Type B pancreatic cell (in vitro differentiated cells): ENCODE results near the gene PHRF1. TPM values are rescaled to one million over a fixed set of nuclear protein-coding genes. Genes with fewer than 3 reads are reported as not detected.

Source experiments
- DNase-seq: peaks from one replicate; pipeline ENCODE4 v3.0.0; 2021; ENCODE audit warnings: mixed read lengths; ENCODE audit not compliant: unreplicated experiment; ENCODE audit errors: extremely low spot score
- H3K27ac Mint-ChIP-seq: 2 replicates; pipeline ENCODE4 v1.8.0; 2021; ENCODE audit warnings: mild to moderate bottlenecking, mixed read lengths
- H3K27me3 Mint-ChIP-seq: 2 replicates; pipeline ENCODE4 v1.8.0; 2021; ENCODE audit warnings: mixed read lengths
- H3K36me3 Mint-ChIP-seq: 2 replicates; pipeline ENCODE4 v1.8.0; 2021; ENCODE audit warnings: mixed read lengths
- H3K4me1 Mint-ChIP-seq: one replicate; pipeline ENCODE4 v1.8.0; 2021; ENCODE audit warnings: mixed read lengths; ENCODE audit not compliant: unreplicated experiment
- H3K4me3 Mint-ChIP-seq: 2 replicates; pipeline ENCODE4 v1.8.0; 2021; ENCODE audit warnings: mild to moderate bottlenecking, mixed read lengths
- H3K9me3 Mint-ChIP-seq: 2 replicates; pipeline ENCODE4 v1.8.0; 2021; ENCODE audit warnings: mixed read lengths
- total RNA-seq: library from RNA; stranded (reverse); gene quantifications from 2 replicates; pipeline ENCODE4 v1.2.1, GENCODE V29; 2021; ENCODE audit warnings: low replicate concordance
- TF ChIP-seq, protein P1 (sequence below): fragments of 200-600 bp; sonication (generic); conservative IDR thresholded peaks from 2 replicates; pipeline ENCODE4 v1.5.0; 2021; ENCODE audit warnings: antibody characterized with exemption, mild to moderate bottlenecking

PHRF1 gene
- total RNA-seq, 1 donor from 2014 or later, result 38.7 TPM

DNA sequence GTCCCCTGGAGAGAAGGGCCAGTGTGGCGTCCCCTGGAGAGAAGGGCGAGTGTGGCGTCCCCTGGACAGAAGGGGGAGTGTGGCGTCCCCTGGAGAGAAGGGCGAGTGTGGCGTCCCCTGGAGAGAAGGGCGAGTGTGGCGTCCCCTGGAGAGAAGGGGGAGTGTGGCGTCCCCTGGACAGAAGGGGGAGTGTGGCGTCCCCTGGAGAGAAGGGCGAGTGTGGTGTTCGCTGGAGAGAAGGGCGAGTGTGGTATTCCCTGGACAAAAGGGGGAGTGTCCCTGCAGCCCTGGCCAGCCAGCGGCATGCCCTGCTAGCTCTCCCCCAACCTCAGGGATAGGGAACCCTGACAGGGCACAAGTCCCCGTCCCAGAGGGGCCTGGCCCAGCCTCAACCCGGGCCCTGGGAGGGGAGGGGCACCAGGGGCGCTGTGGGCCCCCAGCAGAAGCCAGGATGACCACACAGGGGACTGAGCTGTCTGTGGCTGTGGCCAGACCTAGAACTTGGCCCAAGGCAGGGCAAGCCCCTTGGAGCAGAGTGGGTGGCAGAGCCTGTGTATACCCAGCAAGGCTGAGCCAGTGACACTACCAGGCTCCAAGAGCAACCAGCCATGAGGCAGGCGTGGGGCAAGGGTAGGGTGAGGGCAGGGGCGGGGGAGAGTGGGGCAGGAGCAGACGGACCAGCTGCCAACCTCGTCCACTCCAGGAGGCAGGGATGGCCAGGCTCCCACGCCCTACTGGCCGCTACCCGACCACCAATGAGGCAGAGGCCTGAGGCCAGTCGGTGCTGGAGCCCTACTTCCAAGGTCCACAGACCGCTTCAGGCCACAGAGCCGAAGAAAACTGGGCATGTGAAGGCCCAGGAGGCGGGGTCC is 45.1 kb upstream of the PHRF1 start:
- DNase-seq, result peak; percentile 68
- H3K4me3 Mint-ChIP-seq, result peak overlapping the region; percentile 64
- no peak overlapping the region for H3K27ac Mint-ChIP-seq
- H3K36me3 Mint-ChIP-seq, result no peaks in the 10 kb centered on the region
- TF ChIP-seq, protein P1, sequence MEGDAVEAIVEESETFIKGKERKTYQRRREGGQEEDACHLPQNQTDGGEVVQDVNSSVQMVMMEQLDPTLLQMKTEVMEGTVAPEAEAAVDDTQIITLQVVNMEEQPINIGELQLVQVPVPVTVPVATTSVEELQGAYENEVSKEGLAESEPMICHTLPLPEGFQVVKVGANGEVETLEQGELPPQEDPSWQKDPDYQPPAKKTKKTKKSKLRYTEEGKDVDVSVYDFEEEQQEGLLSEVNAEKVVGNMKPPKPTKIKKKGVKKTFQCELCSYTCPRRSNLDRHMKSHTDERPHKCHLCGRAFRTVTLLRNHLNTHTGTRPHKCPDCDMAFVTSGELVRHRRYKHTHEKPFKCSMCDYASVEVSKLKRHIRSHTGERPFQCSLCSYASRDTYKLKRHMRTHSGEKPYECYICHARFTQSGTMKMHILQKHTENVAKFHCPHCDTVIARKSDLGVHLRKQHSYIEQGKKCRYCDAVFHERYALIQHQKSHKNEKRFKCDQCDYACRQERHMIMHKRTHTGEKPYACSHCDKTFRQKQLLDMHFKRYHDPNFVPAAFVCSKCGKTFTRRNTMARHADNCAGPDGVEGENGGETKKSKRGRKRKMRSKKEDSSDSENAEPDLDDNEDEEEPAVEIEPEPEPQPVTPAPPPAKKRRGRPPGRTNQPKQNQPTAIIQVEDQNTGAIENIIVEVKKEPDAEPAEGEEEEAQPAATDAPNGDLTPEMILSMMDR, result no peak
- no peaks in the 10 kb centered on the region for H3K4me1 Mint-ChIP-seq
- H3K27me3 Mint-ChIP-seq, result peaks cover 2% of the 10 kb centered on the region
- H3K9me3 Mint-ChIP-seq, result no peaks in the 10 kb centered on the region

DNA sequence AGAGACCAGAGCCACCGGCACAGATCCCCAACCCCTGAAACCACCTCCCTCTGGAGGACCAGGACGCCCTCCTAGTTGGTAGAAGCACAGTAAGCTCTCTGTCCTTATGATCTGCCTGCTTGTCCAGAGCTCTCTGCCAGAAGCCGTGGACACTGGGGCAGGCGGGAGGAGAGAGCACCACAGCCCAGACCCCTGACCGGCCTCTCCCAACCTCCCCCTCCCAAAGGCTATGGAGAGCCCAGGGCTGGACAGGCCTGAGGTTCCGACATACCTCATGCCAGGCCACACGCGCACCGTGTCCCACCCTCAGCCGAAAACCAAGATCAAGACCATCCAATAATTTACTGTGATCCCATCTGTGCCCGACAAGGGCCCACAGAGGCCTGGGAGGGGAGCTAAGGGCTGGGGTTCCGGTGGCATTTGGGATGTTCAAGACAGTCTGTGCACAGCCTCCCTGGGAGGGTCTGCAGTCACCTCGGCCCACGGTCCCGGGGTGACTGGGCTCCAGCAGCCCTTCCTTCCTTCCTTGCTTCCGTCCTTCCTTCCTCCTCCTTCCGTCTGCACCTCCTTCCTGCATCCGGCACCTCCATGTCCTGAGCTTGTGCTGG is 44.2 kb upstream of the PHRF1 start:
- Mint-ChIP-seq H3K27ac (no peak overlapping the region), H3K4me3 (peak overlapping the region; percentile 64)
- DNase-seq, result no peak

DNA sequence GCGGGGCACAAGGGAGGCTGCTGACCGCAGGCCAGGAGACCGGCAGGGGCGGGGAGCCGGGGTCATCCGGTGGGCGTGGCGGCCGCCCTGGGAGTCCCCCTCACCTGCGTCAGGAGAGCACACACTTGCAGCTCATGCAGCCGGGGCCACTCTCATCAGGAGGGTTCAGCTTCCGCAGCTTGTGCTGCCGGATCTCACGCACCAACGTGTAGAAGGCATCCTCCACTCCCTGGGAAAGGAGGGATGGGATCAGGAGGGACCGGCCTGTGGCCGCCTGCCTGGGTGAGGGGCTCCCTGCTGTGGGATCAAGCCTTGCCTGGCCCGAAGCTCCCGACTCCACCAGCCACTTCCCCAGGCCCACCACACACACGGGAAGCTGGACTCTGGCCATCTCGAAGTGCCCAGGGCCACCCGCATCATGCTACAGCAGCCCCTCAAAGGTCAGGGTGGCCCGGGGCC is 43.7 kb upstream of the PHRF1 start:
- Mint-ChIP-seq H3K9me3 (no peaks in the 10 kb centered on the region), H3K36me3 (no peaks in the 10 kb centered on the region), H3K27ac (no peak overlapping the region), H3K4me1 (no peaks in the 10 kb centered on the region), H3K27me3 (peaks cover 5% of the 10 kb centered on the region), H3K4me3 (no peak overlapping the region)
- TF ChIP-seq, protein P1, result no peak
- no peak for DNase-seq

More for the DNA sequence above, 44.2 kb upstream of the PHRF1 start:
- H3K9me3 Mint-ChIP-seq, result no peaks in the 10 kb centered on the region
- peaks cover 5% of the 10 kb centered on the region for H3K27me3 Mint-ChIP-seq
- no peaks in the 10 kb centered on the region for H3K4me1 Mint-ChIP-seq
- TF ChIP-seq, protein P1, result no peak
- H3K36me3 Mint-ChIP-seq, result no peaks in the 10 kb centered on the region

DNA sequence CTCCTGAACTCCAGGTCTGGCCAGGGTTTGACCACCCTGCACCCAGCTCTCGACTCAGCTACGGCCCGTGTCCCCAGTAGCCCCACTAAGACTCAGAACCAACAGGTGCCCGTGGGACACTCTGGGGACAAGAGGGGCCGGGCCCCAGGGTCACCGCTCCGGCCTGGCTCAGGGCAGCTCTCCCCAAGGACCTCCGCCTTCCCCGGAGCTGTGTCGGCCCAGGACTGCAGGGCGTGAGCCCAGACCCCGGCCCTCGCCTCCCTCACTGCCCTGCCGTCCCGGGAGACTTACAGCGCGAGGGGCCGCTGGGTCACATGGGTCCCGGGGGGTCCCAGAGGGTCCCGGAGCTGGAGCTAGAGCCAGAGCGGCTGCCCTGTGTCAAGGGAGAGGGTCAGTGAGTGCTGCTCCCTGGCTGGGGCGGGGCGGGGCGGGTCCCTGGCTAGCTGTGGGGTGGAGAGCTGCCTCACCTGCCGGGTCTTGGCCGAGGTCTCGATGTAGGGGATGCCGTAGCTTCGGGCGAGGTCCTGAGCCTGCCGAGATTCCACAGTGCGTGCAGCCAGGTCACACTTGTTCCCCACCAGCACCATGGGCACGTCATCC is 43.2 kb upstream of the PHRF1 start:
- Mint-ChIP-seq H3K27ac (no peak overlapping the region), H3K4me3 (no peak overlapping the region)

More for the DNA sequence above, 43.2 kb upstream of the PHRF1 start:
- Mint-ChIP-seq H3K9me3 (no peaks in the 10 kb centered on the region), H3K27me3 (peaks cover 9% of the 10 kb centered on the region), H3K36me3 (no peaks in the 10 kb centered on the region), H3K4me1 (no peaks in the 10 kb centered on the region)
- DNase-seq, result peak; percentile 73
- TF ChIP-seq, protein P1, result no peak
